HG03045 (cell line): ENCODE results near the gene PHF19.

Source experiments
- ATAC-seq: cut with Tn5 transposase; IDR thresholded peaks from one replicate; pipeline ENCODE4 v1.9.1; 2021; ENCODE audit warnings: mild to moderate bottlenecking, moderate library complexity; ENCODE audit not compliant: unreplicated experiment

PHF19 gene

DNA sequence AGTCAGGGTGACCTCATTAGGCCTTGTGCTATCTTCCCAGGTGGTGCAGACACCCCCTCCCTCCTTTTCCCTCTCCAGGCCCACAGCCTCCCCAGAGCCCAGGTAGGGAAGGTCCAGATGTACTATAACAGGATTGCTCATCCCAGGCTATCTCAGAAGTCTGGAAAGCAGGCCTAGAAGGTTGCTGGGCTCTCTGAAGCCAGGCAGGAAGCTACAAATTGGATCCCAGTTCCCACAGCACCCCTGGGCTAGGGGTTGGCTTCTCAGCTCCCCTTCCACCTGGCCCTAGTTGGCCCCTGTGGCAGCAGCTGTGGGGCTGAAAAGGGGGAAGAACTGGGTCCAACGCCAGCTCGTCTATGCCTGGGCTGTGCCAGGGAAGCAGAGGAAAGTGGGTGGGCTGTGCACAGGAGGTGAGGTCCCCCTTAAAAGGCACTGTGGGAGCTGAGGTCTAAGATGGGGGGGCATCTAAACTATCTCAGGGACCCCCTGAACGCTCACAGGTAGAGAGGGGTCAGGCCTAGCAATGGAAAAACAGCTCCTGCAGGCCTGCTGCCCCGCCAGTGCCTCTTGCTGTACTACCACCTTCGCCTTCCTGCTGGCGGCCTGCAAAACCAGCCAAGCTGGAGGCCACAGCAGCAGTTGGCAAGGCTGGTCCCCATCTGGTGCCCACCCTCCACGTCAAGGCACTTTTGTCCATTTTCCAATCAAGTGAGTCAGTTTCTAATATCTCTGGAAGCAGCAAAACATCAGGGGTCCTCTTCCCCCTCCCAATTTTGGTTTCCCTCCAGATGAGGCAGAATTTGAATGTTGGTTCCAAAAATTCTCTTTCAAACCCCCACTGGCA lies 20.9 kb downstream of the PHF19 start:
- ATAC-seq = no peak

DNA sequence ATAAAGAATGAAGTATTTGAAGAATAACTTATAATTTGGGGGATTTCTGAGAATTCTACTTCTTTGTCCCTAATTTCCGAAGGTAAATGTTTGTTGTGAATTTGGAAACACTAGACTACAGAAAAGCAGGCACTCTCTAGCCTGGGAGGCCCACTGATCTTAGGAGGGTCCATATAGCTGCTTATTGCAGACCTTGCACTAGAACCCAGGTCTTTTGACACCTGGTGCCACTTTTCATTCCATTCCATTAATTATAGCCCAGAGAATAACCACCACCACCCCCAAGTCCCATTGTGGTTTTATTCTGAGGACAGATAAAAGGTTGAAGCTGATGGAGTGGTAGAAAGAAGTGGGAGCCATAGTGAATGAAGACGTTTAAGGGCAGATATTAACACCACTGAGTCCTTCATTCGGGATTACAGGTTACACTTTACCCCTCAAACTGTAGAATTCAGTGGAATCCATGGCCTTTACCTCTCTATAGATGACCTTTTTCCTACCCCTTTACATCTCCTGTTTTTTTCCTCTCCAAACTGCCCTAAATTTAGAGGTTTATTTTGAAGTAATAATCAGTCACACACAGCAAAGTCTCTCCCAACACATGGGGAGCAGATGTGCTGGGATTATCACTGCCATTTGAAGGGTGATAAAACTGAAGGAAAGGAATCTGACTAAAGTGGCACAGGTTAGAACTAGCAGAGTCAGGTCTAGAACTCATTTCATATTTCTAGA lies 22.2 kb downstream of the PHF19 start:
- ATAC-seq = no peak

DNA sequence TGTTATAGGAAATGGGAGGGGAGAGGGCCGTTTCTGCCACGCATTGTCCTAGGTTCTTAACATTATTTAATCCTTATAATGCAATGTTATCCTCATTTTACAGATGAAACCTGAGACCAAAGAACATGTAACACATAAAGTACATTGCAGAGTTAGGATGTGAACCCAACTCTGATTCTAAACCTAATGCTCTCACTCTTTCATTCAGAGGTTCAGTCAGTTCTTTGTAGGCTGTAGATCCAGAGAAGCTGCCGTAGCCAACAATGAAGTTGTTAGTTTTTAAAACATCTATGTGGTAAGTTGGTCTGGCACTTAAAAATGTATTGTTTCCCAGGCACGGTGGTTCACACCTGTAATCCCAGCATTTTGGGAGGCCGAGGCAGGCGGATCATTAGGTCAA lies 23.8 kb downstream of the PHF19 start:
- no peak for ATAC-seq

DNA sequence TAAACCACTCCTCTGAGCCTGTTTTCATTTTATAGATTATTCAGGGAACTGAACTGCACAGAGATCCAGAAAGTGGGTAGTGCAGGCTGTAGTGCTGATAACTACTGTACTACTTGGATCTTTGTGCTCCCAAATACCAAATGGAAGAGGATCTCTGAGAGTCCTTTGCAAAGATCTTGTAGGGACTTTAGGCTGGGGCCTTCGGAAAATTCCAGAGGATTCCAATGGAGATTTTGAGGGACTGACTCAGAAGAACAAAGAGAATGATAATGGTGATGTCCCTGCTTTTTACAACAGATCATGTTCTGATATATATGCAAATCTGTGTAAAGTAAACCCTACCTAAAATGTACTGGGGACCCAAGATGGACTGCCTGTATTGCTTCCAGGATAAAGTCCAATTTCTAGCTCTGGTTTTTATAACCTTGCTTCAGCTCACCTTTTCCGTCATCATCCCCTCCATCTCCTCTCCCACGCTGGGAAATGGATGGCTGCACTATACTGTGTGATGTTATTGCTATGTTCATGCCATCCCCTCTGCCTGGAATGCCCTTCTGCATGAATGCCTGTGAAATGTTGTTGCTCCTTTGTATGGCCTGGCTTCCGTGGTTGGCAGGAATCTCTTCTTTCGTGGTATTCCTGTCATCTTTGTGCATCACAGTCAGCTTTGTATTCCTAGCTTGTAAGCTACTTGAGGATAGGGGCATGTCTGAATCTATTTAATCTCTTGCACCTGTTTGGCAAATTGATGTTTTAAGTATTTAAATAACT lies 24.6 kb downstream of the PHF19 start:
- no peak for ATAC-seq

DNA sequence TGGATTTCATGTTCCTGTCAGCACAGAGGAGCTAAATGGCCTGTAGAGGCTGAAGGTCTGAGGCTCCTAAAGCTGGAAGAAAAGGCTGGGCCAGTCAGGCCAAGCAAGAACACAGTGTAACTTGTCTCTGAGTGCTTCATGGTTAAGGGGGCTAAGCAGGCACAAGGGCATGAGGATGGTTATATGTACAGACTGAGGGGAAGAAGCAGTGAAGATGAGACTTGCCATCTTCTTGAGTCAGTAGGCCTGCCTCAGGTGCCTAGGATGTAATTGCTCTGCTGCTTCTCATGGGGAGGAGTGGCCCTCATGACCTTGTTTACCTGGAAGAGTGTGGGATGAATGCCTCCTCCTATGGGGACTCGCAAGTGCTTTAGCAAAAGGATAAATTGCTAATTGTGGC lies 25.5 kb downstream of the PHF19 start:
- ATAC-seq = no peak

DNA sequence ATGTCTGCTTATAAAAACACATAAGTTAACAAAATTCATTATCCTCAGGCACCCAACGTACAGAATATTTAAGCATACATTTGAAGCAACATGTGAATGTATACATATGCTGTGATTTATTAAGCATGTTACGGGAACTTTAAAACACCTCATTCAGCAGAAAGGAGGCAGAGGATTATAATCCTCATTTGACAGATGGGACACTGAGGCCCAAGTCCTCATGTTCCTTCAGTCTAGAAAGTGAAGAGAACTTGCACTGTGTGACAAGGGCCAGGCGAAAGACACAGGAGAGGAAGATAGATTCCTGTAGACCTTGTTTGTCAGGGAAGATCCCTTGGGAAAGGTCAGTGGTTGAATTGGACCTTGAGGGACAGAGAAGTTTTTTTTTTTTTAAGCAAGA lies 26.7 kb downstream of the PHF19 start:
- no peak for ATAC-seq

DNA sequence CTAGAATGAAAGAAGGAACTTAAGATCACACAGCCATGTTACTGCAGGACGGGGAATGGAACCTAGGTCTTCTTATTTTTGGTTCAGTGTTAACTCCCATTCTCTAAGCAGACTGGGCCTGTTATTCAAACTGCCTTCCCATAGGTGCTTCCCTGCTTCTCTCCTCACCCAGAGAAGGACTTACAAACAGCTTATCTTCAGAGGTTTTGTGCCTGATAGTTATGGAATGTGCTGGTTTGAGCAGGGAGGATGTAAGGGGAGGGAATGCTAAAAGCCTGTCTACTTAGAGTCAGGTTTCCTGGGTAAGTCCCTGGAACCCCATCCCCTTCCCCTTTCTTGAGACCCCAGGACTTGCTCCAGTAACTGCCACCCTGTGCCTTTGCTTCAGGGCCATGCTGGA lies 30.1 kb downstream of the PHF19 start:
- ATAC-seq = no peak

DNA sequence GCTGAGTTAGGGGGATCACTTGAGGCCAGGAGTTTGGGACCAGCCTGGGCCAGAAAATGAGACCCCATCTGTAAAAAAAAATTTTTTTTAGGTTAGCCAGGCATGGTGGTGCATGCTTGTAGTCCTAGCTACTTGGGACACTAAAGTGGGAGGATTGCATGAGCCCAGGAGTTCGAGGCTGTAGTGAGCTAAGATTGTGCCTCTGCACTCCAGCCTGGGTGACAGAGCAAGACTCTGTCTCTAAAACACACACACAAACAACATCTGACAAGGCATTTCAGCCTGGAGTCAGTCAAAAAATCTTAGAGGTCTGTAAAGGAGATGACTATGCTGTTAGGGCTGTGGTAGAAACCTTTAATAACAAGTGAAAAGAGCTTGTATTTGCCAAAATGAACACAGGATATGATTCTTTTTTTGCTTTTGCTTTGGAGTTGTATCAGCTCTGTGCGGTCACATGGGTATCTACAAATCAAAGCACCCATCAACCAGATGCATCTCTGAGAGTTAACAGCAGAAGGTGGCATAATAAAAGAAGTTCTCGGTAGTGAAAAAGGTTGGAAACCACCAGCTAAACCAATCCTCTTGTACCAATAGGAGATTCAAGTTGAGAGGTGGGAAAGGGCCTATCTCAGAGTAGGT lies 30.6 kb downstream of the PHF19 start:
- ATAC-seq = no peak

DNA sequence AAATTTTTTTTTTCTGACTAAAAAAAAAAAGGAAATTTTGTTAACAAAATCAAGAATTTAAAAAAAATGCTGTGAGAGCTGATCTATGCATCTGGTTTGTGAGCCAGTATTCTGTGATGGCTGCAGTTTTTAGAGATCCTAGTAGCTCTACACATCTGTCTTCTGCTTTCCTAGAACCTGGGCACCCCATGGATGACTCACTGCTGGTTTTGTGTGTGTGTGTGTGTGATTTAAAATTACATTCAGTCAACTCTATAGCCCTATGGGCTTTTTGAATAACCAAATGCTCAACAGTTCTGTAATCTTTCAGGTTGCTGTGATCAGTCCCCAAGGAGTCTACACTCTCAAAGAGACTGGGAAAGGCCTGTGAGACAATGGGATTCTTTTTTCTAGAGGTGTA lies 31.7 kb downstream of the PHF19 start:
- no peak for ATAC-seq

DNA sequence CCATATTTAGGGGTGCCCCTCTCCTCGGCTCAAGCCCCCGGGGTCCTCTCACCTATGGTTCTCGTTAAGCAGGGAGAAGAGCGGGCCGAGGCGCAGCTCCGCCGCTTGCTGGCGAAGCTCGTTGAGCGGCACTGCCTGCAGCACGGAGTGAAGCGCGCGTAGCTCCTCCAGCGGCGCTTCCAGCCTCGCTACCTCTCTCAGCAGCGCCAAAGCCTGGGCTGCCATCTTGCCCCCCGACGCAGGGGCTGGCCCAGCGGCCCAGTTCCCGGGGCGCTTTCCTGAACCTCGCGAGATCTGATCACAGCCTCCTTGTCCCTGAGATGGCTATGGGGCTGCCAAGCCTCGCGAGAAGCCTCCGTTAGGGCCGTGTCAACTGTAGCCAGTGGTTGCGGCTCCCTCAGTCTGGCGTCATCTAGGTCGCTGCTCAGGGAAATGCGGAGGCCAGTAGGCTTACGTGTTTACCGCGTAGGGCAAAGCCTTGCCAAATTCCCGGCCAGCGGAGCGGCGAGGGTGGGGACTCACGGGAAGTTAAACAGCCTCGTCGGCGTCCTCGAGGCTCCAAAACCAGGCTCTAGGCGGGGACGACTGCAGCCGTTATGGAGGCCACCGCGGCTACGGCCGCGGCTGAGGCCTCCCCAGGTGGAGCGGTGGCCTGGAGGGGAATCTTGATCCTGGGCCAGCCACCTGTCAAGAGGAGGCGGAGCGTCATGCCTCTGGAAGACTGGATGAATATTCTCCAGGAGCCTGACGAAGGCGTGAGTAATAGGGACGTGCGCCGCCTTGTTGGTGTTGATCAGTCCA lies 34.1 kb downstream of the PHF19 start, which contains the start of gene PSMD5:
TSS of gene PSMD5 (minus strand) at position 238 of the 801 bp plus-strand sequence. CDS start at position 225, 13 bp downstream.
- peak; percentile 100 for ATAC-seq

DNA sequence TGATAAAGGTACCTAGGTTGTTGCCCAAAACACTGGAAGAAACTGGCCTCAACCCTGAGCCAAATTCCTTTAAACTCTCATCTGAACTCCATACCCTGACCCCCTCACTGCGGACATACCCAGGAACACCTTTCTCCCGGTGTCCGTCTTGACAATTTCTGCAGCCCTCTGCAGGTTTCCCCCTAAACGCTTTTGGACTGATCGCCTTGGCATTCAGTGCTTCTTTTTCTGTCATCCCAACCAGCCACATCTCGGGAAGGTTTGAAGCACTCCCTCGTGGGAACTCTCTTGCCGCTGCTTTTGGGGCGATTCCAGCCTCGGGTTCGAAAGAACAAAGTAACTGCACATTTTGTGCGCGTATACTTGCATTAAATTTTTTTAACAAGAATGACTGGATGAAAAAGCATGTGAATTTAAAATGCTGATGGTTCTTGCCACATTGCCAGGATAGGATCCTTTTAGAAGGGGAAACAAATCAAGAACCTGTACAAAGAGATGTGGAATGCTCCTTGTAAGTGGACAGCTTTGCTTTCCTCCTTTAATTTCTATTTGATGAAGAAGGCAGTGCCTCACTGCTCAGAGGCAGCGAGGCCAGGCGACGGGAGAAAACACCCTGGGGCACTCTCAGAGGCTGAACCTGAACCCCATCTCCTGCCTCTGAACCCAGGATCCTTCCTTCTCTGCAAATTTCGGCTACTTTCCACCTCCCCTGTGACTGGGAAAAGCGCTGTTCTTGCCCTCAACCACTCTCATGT lies 34.9 kb downstream of the PHF19 start:
- ATAC-seq = peak; percentile 11

DNA sequence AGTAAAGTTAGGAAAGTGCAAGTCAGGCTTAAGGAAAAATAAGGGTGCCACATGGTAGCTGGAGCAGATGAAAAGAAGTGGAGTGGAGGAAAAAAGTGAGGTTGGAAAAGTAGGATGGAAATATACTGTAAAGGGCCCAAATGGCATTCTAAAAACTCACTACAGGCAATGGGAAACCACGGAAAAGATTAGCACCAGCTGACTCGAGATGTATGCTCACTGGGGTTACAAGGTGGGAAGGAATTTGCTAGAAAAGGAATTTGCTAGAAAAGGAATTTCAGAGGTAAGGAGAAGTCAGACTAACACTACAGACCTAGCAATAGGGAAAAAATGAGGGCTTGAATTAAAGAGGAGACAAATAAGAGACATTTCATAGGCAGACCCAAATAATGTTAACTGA lies 37.8 kb downstream of the PHF19 start:
- no peak for ATAC-seq

DNA sequence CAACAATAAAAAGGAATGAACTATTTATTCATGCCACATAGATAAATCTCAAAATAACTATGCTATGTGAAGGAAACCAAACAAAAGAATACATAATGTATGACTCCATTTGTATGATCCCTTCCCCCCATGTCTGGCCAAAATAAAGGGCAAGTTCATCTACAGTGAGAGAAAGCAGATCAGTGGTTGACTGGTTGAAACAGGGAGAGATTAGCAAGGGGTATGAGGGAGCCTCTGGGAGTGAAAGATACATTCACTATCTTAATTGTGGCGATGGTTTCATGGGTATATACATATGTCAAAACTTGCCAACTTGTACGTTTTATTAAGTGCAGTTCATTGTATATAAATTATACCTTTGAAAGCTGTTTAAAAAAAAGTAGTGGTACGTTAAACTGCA lies 39.1 kb downstream of the PHF19 start:
- ATAC-seq = no peak

DNA sequence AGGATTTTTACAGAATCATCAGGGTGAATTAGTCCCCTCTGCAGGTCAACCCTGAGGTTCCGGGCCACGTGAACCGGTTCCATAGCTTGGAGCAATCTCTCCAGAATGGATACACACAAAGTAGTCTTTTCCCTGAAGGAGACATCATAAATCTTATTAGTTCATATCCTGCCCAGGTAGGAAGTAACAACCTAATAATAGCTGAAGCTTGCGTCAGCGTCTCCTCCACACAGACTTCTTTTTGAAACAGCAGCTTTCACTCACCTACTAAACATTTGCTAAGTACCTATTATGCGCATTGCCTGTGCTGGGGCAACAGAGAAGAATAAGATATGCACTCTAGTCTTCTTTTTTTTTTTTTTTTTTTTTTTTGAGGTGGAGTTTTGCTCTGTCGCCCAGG lies 43.7 kb downstream of the PHF19 start:
- ATAC-seq = no peak

DNA sequence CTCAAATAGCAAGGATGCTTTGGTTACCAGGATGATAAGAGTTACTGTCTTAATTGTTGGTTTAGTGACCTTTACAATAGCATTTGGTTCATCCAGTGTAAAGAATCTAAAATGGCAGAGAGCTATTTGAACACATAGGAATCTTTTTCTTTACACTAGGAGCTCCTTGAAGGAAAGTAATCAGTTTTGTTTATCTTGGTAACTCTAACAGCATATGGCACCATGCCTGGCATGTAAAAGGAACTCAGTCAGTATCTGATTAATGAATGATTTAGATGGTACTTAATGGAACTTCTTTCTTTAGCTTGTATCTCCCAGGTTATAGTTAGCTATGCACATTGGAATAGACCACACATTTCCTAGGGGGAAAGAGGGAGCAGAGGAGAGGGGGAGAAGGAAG lies 44.2 kb downstream of the PHF19 start:
- ATAC-seq = no peak

DNA sequence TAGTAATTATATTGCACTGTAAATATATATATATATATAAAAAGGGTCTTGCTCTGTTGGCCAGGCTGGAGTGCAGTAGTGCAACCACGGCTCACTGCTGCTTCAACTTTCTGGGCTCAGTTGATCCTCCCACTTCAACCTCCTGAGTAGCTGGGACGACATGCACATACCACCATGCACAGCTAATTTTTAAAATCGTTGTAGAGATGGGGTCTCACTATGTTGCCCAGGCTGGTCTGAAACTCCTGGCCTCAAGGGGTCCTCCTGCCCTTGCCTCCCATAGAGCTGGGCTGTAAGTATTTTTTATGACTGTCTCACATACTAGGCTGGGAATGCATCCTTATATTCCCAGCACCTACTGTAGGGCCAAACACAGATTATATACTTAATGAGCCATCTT lies 46.1 kb downstream of the PHF19 start:
- ATAC-seq = no peak

DNA sequence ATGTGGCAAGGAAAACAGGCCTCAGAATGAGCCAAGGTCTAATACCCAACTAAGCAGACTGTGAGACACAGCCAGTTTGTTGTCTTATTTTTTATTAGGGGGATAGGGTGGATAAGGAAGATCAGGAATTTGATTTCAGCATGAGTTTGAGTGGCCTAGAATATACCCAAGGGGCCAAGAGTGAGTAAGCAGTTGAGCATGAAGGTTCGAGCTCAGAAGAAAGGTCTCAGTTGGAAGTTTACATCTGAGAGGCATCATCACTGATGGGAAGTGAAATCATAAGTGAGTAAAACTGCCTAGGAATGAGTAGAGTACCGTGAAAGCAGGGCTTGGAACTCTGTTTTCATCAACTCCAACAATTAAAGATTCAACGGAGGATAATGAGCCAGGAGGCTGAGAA lies 46.8 kb downstream of the PHF19 start:
- no peak for ATAC-seq

DNA sequence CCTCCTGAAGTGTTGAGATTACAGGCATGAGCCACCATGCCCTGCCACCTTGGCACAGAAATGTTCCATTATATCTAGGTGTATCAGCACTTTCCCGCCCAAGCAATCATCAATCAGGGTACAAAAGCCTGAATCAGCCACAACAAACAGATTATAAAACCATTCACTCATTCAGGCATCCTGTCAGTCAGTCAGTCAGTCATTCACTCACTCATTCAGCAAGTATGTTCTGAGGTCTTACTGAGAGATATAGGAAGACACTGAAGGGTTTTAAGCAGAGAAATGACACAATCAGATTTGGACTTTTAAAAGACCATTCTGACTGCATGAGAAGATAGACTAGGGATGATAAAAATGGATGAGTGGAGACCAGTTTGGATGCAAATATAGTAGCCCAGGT lies 47.3 kb downstream of the PHF19 start:
- no peak for ATAC-seq

DNA sequence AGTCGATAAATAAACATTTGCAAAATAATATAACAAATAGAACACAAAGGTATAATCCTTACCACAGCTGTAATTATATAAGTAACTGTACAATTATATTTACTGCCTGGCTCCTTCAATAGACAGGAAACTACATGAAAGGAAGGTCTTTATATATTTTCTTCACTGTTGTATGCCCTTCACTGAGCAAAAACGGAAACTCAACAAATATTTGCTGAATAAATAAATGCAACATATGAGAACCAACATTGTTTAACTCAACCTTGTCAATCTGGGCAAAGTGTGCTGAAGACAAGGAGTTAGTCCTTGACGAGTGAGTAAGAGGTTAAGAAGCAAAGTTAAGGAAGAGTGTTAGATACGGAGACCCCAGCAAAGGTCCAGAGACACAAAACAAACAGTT lies 56.9 kb downstream of the PHF19 start:
- ATAC-seq = no peak

DNA sequence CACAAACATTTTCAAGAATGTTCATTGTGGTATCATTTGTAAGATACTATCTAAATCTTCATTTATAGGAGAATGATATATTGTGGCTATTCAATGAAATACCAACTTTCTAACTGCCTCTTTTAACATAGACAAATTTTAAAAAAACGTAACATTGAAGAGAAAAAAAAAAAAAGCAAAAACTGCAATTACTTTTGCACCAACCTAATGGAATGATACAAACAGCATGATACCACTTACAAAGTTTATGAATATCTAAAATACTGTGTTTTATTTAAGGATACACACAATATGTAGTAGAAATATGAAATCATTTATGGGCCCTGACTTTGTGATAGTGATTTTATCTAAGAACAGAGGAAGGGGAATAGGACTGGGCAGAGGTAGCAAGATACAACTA lies 58.4 kb downstream of the PHF19 start:
- no peak for ATAC-seq
